Stomach (tissue), 9 donors: Measurements from ENCODE around the gene SHLD1. TPM values are rescaled to one million over a fixed set of nuclear protein-coding genes. Genes with fewer than 3 reads are reported as not detected.

ENCODE experiments used
- DNase-seq, 2 donors: peaks; one replicate each; pipeline versions ENCODE4 v3.0.0 to v3.0.0-alpha.2; 2013 to 2019
- H3K27ac ChIP-seq, 5 donors: fragments of 200-600 bp in 4 of 5; sonication (generic) in 4 of 5; one replicate each; pipeline ENCODE4 v1.5.1; 2013 to 2019; ENCODE audit warnings: mild to moderate bottlenecking in 1 of 5, moderate library complexity in 1 of 5
- H3K27me3 ChIP-seq, 3 donors: fragments of 200-600 bp; sonication (generic); one replicate each; pipeline ENCODE4 v1.5.1; 2017 to 2019; ENCODE audit warnings: mixed run types in 1 of 3
- H3K36me3 ChIP-seq, 4 donors: fragments of 200-600 bp; sonication (generic); 1 replicate in 3 of 4; 2 replicates in 1 of 4; pipeline ENCODE4 v1.5.1; 2016 to 2019
- H3K4me1 ChIP-seq, 4 donors: fragments of 200-600 bp; sonication (generic); one replicate each; pipeline ENCODE4 v1.5.1; 2016 to 2019
- H3K4me3 ChIP-seq, 4 donors: fragments of 200-600 bp; sonication (generic) in 3 of 4; one replicate each; pipeline ENCODE4 v1.5.1; 2016 to 2019; ENCODE audit warnings: mild to moderate bottlenecking in 1 of 4
- H3K9me3 ChIP-seq, 4 donors: fragments of 200-600 bp; sonication (generic); one replicate each; pipeline ENCODE4 v1.5.1; 2016 to 2019
- CTCF ChIP-seq, 7 experiments: fragments of 450-650 bp in 4 of 7; fragments of 200-600 bp in 3 of 7; sonication (generic) in 3 of 7; IDR thresholded peaks; one replicate each; pipeline ENCODE4 v1.5.1; 2016 to 2019; ENCODE audit warnings: antibody characterized with exemption in 7 of 7, control low read depth in 2 of 7, mild to moderate bottlenecking in 1 of 7
- EP300 ChIP-seq: sonication (generic); formaldehyde crosslinking; IDR thresholded peaks from one replicate; pipeline ENCODE4 v1.6.1; 2017; ENCODE audit warnings: antibody characterized with exemption
- POLR2A ChIP-seq, 4 donors: fragments of 450-650 bp; IDR thresholded peaks; one replicate each; pipeline ENCODE4 v1.6.1; 2016; ENCODE audit warnings: antibody characterized with exemption in 4 of 4, control low read depth in 2 of 4, mild to moderate bottlenecking in 1 of 4, moderate library complexity in 1 of 4
- POLR2AphosphoS5 ChIP-seq, 3 donors: sonication (generic); formaldehyde crosslinking; IDR thresholded peaks; one replicate each; pipeline ENCODE4 v1.6.1; 2016; ENCODE audit warnings: antibody characterized with exemption in 3 of 3
- WGBS, 5 donors: extraction: QIAGEN DNeasy Blood & Tissue Kit in 3 of 5; methylation state at CpG; one replicate each; pipeline versions ENCODE4 v1.1.5 to v1.1.7; 2013 to 2018; 5-methylcytosine and 5-hydroxymethylcytosine counted together
- intact Hi-C: fragments of 100-400 bp; cut with DNase I; formaldehyde crosslinking; loops from one replicate; pipeline ENCODE4 v1.15.1; 2023; ENCODE audit warnings: low total_unique reads
- polyA plus RNA-seq, 3 donors: library from polyadenylated mRNA; stranded (reverse); fragments of 200-250 nt; gene quantifications; one replicate each; pipeline ENCODE4 v1.2.3, GENCODE V29; 2013
- total RNA-seq, 5 donors: library from RNA; depleted of rRNA; stranded (reverse); fragments of >200 nt; gene quantifications; one replicate each; pipeline versions ENCODE4 v1.1.0 to v1.2.3, GENCODE V29; 2014 to 2016
- donor health status: healthy with polysubstance abuse.
- donor health status: Bipolar disorder and iron deficiency.
- donor health status: healthy.

The SHLD1 gene
- total and polyA plus RNA-seq, 8 donors = 1.3 to 10.5 (median 3.5) TPM; not detected in 1

- intact Hi-C loops = no loop called here
- Histone ChIP-seq H3K36me3 (no peaks in the 10 kb centered on the region), H3K9me3 (no peaks in the 10 kb centered on the region), H3K27me3 (peaks cover 0 to 3% (median 0%) of the 10 kb centered on the region in 3 donors), H3K4me1 (no peaks in the 10 kb centered on the region), H3K27ac (no peak overlapping the region), H3K4me3 (no peak overlapping the region)
- 78 to 83% (median 80%) methylated on average over 8 of the region's 8 CpGs for WGBS, 5 donors
- TF ChIP-seq CTCF (IDR thresholded peaks at IDR 0.05) (no peak), EP300 (no peak), POLR2A (IDR thresholded peaks at IDR 0.05) (no peak), POLR2AphosphoS5 (IDR thresholded peaks at IDR 0.05) (no peak)
- DNase-seq = no peak
Observed at GRCh38 chr20:5884465-5885335, 134.5 kb downstream of the SHLD1 start.

- 72 to 83% (median 78%) methylated on average over 6 of the region's 6 CpGs for WGBS, 5 donors
- no peak for TF ChIP-seq POLR2A (IDR thresholded peaks at IDR 0.05)
- TF ChIP-seq CTCF (IDR thresholded peaks at IDR 0.05) = no peak
- no peak for TF ChIP-seq EP300
- no peak for TF ChIP-seq POLR2AphosphoS5 (IDR thresholded peaks at IDR 0.05)
- Histone ChIP-seq H3K4me3 (no peak overlapping the region), H3K9me3 (no peaks in the 10 kb centered on the region), H3K4me1 (no peaks in the 10 kb centered on the region), H3K27me3 (peaks cover 0 to 3% (median 0%) of the 10 kb centered on the region in 3 donors), H3K36me3 (no peaks in the 10 kb centered on the region), H3K27ac (no peak overlapping the region)
- no peak for DNase-seq
- intact Hi-C loops = no loop called here
Observed at GRCh38 chr20:5885866-5886265, 135.7 kb downstream of the SHLD1 start.

GRCh38 chr20:5886788-5887187 lies 136.6 kb downstream of the SHLD1 start:
- intact Hi-C loops = no loop called here
- Histone ChIP-seq H3K4me1 (no peaks in the 10 kb centered on the region), H3K27ac (no peak overlapping the region), H3K9me3 (no peaks in the 10 kb centered on the region), H3K4me3 (no peak overlapping the region), H3K36me3 (no peaks in the 10 kb centered on the region), H3K27me3 (no peaks in the 10 kb centered on the region)
- no peak for TF ChIP-seq EP300
- TF ChIP-seq POLR2A (IDR thresholded peaks at IDR 0.05) = no peak
- TF ChIP-seq POLR2AphosphoS5 (IDR thresholded peaks at IDR 0.05) = no peak
- 67 to 80% (median 73%) methylated on average over 4 of the region's 4 CpGs for WGBS, 5 donors
- no peak for DNase-seq

GRCh38 chr20:5887386-5887785 lies 137.2 kb downstream of the SHLD1 start:
- H3K27me3 ChIP-seq = no peaks in the 10 kb centered on the region
- no peaks in the 10 kb centered on the region for H3K4me1 ChIP-seq
- no peaks in the 10 kb centered on the region for H3K36me3 ChIP-seq
- H3K4me3 ChIP-seq = no peak overlapping the region
- no peaks in the 10 kb centered on the region for H3K9me3 ChIP-seq
- no peak overlapping the region for H3K27ac ChIP-seq
- no peak for DNase-seq
- WGBS, 5 donors = 83 to 96% (median 89%) methylated on average over 5 of the region's 5 CpGs
- no peak for TF ChIP-seq CTCF (IDR thresholded peaks at IDR 0.05)
- no peak for TF ChIP-seq EP300
- intact Hi-C loops = no loop called here

- Histone ChIP-seq H3K4me3 (no peak overlapping the region), H3K27ac (no peak overlapping the region), H3K9me3 (no peaks in the 10 kb centered on the region), H3K27me3 (no peaks in the 10 kb centered on the region), H3K36me3 (no peaks in the 10 kb centered on the region), H3K4me1 (no peaks in the 10 kb centered on the region)
- DNase-seq = no peak
- intact Hi-C loops = no loop called here
- no peak for TF ChIP-seq POLR2AphosphoS5 (IDR thresholded peaks at IDR 0.05)
- TF ChIP-seq EP300 = no peak
- TF ChIP-seq POLR2A (IDR thresholded peaks at IDR 0.05) = no peak
- no peak for TF ChIP-seq CTCF (IDR thresholded peaks at IDR 0.05)
- 22 to 50% (median 39%) methylated on average over 1 of the region's 1 CpG for WGBS, 5 donors
Observed at GRCh38 chr20:5888041-5888440, 137.8 kb downstream of the SHLD1 start.
